Activated T-helper 1 cell treated with anti-CD3 and anti-CD28 coated beads, Interleukin-12 subunit alpha, Interleukin-12 subunit beta, Interleukin-2, Interleukin-4 antibody, amounts not matched to agents 30 ng/mL and 10 ng/mL and 1 ng/mL, durations not matched to agents 14 hours and 24 hours and 36 hours (primary cell): Measurements from ENCODE around the gene AKAP8L. TPM values are rescaled to one million over a fixed set of nuclear protein-coding genes. Genes with fewer than 3 reads are reported as not detected.
A peak's percentile ranks its signal among the peaks of the same experiment; 100 is the strongest.
"Not testable (repeated sequence)": the region's sequence is repeated elsewhere in the genome, so short reads cannot be mapped to it uniquely, and the experiment has no call there.

ENCODE experiments used
- DNase-seq: peaks from one replicate; pipeline ENCODE4 v3.0.0; 2021; ENCODE audit warnings: low spot score
- H3K27ac Mint-ChIP-seq: one replicate; pipeline ENCODE4 v1.8.0; 2021; ENCODE audit warnings: mild to moderate bottlenecking, mixed read lengths
- H3K27me3 Mint-ChIP-seq: one replicate; pipeline ENCODE4 v1.8.0; 2022; ENCODE audit warnings: mild to moderate bottlenecking, moderate library complexity, mixed read lengths; ENCODE audit not compliant: insufficient read depth
- H3K36me3 Mint-ChIP-seq: one replicate; pipeline ENCODE4 v1.8.0; 2021; ENCODE audit warnings: low read depth, mixed read lengths
- H3K4me1 Mint-ChIP-seq: one replicate; pipeline ENCODE4 v1.8.0; 2021; ENCODE audit warnings: low read depth, mixed read lengths
- H3K4me3 Mint-ChIP-seq: one replicate; pipeline ENCODE4 v1.8.0; 2021; ENCODE audit warnings: mild to moderate bottlenecking, moderate library complexity, mixed read lengths
- H3K9me3 Mint-ChIP-seq: one replicate; pipeline ENCODE4 v1.8.0; 2021; ENCODE audit warnings: mixed read lengths
- intact Hi-C: fragments of 100-400 bp; cut with micrococcal nuclease; formaldehyde crosslinking; loops from one replicate; pipeline ENCODE4 v1.15.1; 2024
- total RNA-seq: library from RNA; stranded (reverse); gene quantifications from 2 replicates; pipeline ENCODE4 v1.2.3, GENCODE V29; 2022

The AKAP8L gene
- total RNA-seq, 1 donor from 2014 or later, result 77.9 TPM

DNA sequence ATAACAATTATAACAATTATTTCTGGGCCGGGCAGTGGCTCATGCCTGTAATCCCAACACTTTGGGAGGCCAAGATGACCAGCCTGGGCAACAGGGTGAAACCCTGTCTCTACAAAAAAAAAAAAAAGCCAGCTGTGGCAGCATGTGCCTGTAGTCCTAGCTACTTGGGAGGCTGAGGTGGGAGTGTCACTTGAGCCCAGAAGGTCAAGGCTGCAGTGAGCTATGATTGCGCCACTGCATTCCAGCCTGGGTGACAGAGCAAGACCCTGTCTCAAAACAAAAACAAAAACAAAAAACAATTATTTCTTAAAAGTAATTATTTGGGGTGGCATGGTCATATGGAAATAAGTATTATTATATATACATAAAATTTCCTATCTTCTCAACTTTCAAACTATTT, 7.4 kb downstream of the AKAP8L start:
- H3K9me3 Mint-ChIP-seq, result not testable (repeated sequence)
- peaks cover 25% of the 10 kb centered on the region for H3K4me1 Mint-ChIP-seq

DNA sequence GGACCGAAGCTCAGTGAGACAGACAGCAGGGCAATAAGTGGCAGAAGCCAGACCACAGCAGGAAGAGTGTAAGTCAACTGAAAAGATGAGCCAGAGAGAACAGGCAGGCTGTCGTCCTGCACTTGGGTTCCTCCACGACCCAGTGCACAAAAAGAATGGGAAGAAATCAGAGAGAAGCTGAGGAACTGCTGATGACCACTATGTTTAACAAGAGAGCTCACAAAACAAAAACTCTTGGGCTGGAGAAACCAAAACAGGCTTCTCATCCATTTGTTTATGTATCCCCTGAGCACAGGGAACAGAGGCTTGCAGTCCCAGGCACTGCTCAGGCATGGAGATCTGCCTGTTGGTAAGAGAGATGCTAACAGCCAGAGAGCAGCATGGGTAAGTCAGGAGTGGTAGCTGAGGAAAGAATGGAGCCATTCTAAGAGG, 14.0 kb downstream of the AKAP8L start:
- H3K9me3 Mint-ChIP-seq, result no peaks in the 10 kb centered on the region
- H3K27ac Mint-ChIP-seq, result peak overlapping the region; percentile 2
- peaks cover 19% of the 10 kb centered on the region for H3K4me1 Mint-ChIP-seq
- no peaks in the 10 kb centered on the region for H3K27me3 Mint-ChIP-seq
- no peak for DNase-seq
- peaks cover 20% of the 10 kb centered on the region for H3K36me3 Mint-ChIP-seq
- H3K4me3 Mint-ChIP-seq, result no peak overlapping the region
- intact Hi-C loops, result no loop called here

More for the DNA sequence above, 7.4 kb downstream of the AKAP8L start:
- H3K27me3 Mint-ChIP-seq, H3K27ac Mint-ChIP-seq, H3K4me3 Mint-ChIP-seq, intact Hi-C loops, DNase-seq: not testable (repeated sequence)
- H3K36me3 Mint-ChIP-seq, result peaks cover 16% of the 10 kb centered on the region

DNA sequence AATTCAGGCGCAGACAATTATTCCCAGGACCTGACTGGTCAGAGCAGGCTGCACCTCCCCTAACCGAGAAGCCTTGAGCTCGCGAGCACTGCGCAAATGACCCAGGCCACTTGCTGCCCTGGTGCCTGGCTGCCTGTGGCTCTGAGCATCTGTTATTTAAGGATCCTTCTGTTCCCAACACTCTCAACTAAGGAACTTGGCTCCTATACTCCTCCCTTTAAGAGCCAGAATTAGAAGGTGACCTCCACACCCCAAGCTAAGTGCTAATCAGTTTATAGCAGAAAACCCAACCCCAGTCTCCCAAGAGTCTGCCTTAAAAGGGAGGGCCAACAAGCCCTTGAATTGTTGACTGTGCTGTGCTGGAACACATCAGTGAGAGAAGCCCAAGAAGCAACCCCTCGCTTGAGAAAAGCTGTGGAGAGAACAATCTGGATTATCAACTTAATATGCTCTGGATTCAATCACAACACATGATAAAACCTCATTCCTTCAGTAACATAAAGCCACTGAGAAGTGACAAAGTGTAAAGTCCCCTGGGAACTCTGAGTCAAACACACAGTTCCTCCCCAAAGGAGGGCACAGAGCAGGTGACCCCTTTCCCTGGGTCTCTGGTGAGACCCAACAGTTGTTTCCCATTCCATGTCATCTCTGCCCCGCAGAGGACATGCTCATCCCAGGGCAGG, 14.6 kb downstream of the AKAP8L start:
- Mint-ChIP-seq H3K36me3 (peaks cover 17% of the 10 kb centered on the region), H3K4me3 (no peak overlapping the region), H3K4me1 (peaks cover 19% of the 10 kb centered on the region), H3K27me3 (no peaks in the 10 kb centered on the region), H3K27ac (peak overlapping the region; percentile 2), H3K9me3 (no peaks in the 10 kb centered on the region)
- DNase-seq, result no peak
- intact Hi-C loops, result no loop called here

DNA sequence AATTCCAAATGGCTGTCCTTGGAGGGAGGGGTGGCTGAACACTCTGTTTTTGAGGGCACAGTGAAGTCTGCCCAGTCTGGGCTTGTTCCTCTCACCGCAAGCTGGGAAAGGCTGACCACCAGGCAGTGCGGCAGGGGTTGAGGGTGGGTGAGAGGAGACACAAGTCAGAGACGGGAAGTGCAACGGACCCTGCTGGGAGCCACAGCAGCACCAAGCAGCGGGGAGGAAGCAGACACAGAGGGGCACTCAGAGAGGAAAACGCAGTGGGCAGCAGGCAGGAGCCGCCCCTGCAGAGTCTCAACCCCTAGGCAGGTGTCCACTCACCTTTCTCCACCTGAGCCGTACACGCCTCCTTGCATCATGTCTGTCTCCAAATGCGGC, 15.6 kb downstream of the AKAP8L start:
- H3K4me3 Mint-ChIP-seq, result no peak overlapping the region
- H3K9me3 Mint-ChIP-seq, result no peaks in the 10 kb centered on the region
- no peaks in the 10 kb centered on the region for H3K27me3 Mint-ChIP-seq
- DNase-seq, result no peak
- intact Hi-C loops, result no loop called here
- peaks cover 15% of the 10 kb centered on the region for H3K4me1 Mint-ChIP-seq
- no peak overlapping the region for H3K27ac Mint-ChIP-seq
- H3K36me3 Mint-ChIP-seq, result peaks cover 14% of the 10 kb centered on the region

DNA sequence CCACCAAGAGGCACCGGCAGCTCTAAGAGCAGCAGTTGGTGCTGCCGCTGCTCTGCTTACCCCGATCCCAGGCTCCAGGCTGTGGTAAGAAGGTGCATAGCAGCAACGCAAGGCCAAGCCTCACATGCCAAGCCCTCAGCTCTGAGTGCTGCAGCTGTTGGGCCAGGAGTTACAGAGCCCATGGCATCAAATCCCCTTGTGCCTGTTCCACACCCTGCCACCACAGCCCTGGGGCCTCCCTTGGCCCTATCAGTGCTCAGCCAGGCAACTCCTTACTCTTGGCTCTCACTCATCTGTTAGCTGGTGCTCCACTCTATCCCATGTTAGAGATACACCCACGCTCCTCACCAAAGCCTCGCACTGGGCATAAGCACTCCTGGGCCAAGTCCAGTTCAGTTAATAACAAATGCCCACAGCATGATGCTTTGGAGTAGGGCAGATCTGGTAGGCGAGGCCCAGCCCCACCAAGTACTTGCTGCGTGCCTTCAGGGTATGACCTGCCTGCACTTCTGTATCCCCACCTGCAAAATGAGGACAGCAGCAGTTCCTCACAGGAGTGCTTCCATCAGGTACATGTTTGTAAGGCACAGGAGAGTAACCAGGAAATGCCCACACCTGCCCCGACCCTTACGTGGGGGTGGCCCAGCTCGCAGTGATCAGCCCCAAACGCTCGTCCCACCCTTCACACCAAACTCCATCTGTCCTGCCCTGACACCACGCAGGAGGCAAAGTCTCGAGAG, 16.2 kb downstream of the AKAP8L start:
- Mint-ChIP-seq H3K27ac (no peak overlapping the region), H3K36me3 (peaks cover 20% of the 10 kb centered on the region), H3K27me3 (no peaks in the 10 kb centered on the region), H3K4me3 (no peak overlapping the region), H3K4me1 (peaks cover 15% of the 10 kb centered on the region), H3K9me3 (no peaks in the 10 kb centered on the region)
- DNase-seq, result no peak
- intact Hi-C loops, result no loop called here

DNA sequence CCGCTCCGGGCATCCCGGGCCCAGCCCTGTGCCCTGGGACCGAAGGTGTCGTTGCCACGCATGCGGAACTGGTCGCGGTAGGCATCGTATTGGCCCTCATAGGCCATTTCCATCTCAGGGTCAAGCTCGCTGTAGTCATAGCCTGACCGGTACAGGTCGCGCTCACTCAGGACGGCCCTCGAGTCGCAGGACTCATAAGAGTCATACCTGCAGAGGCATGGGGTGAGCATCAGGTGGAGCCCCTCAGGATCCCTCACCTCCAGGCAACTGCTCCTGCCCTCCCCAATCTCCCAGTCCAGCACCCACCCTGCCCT, 17.4 kb downstream of the AKAP8L start:
- H3K4me1 Mint-ChIP-seq, result peaks cover 13% of the 10 kb centered on the region
- H3K36me3 Mint-ChIP-seq, result peaks cover 31% of the 10 kb centered on the region
- H3K4me3 Mint-ChIP-seq, result no peak overlapping the region
- H3K27ac Mint-ChIP-seq, result no peak overlapping the region
- no peak for DNase-seq
- intact Hi-C loops, result no loop called here
- H3K27me3 Mint-ChIP-seq, result no peaks in the 10 kb centered on the region
- no peaks in the 10 kb centered on the region for H3K9me3 Mint-ChIP-seq

DNA sequence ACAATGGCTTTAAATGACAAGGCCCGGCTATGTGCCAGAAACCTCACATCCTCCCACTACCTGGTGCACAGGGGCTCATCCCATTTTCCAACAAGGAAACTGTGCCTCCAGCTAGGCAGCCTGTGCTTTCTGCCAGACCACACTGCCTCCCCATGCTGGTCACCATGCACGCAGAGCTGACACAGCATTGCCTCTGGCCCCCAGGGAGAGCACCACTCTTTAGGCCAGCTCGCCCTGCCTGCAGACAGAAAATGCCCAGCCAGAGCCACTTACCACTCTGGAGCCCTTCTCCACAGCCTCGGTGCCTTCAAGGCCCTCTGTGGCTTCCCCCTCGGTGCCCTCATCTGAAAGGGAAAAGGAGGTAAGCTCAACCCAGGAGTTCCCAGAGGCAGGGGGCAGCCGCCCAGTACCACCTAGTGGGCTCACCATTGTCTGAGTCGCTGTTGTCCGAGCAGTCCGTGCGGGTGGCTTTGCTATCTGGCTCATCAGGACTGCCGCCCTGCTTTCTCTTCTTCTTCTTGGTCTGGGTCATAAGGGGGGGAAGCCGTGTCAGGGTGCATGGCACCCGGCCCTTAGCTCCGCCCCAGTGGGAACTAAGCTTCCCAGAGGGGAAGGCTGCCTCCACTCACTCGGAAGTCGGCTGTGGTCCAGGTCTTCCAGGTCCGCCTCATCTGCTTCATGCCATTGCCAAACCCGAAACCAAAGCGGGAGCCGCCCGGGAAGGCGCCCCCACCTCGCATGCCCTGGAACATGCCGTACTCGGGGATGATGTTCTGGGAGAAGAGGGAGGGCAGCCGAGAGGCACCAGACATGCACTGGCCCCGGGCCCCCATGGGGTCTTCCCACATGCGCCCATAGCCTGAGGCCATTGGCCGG, 18.0 kb downstream of the AKAP8L start:
- Mint-ChIP-seq H3K36me3 (peaks cover 33% of the 10 kb centered on the region), H3K27ac (no peak overlapping the region), H3K4me3 (no peak overlapping the region), H3K4me1 (peaks cover 7% of the 10 kb centered on the region), H3K27me3 (no peaks in the 10 kb centered on the region), H3K9me3 (no peaks in the 10 kb centered on the region)
- DNase-seq, result no peak
- intact Hi-C loops, result no loop called here

DNA sequence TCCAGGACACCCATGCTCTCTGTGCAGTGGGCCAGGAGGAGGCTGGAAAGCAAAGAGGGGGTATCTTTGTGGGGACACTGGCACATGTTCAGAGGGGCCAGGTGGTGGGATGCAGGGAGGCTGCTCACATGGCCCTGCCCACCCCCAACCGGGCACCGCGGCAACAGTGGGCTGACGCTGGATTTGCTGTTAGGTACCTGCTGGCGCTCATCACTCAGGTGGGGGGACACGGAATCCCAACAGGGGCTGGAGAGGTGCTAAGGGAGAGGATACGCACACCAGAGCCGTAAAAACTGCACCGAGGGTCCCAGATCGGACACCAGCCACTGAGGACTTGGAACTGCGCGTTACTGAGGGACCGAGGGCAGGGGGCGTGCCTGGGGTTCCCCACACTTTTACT, 19.2 kb downstream of the AKAP8L start:
- Mint-ChIP-seq H3K36me3 (peaks cover 29% of the 10 kb centered on the region), H3K27me3 (no peaks in the 10 kb centered on the region), H3K4me3 (no peak overlapping the region), H3K9me3 (no peaks in the 10 kb centered on the region), H3K27ac (no peak overlapping the region), H3K4me1 (peaks cover 4% of the 10 kb centered on the region)
- intact Hi-C loops, result no loop called here
- DNase-seq, result no peak

DNA sequence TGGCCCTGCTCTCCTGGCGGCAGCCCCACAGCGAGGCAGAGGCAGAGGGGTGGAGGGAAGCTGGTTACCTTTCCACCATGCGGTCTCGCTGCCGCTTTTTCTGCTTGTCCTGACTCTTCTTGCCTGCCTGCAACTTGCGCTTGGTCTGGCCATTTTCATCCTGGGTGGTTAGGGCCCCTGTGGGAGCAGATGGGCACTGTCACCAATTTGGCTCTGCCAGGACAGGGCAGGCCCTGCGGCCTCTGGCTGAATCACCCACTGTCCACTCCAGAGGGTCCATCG, 19.6 kb downstream of the AKAP8L start:
- Mint-ChIP-seq H3K36me3 (peaks cover 28% of the 10 kb centered on the region), H3K9me3 (no peaks in the 10 kb centered on the region), H3K27ac (no peak overlapping the region), H3K4me3 (no peak overlapping the region), H3K4me1 (no peaks in the 10 kb centered on the region), H3K27me3 (no peaks in the 10 kb centered on the region)
- intact Hi-C loops, result no loop called here
- DNase-seq, result no peak

DNA sequence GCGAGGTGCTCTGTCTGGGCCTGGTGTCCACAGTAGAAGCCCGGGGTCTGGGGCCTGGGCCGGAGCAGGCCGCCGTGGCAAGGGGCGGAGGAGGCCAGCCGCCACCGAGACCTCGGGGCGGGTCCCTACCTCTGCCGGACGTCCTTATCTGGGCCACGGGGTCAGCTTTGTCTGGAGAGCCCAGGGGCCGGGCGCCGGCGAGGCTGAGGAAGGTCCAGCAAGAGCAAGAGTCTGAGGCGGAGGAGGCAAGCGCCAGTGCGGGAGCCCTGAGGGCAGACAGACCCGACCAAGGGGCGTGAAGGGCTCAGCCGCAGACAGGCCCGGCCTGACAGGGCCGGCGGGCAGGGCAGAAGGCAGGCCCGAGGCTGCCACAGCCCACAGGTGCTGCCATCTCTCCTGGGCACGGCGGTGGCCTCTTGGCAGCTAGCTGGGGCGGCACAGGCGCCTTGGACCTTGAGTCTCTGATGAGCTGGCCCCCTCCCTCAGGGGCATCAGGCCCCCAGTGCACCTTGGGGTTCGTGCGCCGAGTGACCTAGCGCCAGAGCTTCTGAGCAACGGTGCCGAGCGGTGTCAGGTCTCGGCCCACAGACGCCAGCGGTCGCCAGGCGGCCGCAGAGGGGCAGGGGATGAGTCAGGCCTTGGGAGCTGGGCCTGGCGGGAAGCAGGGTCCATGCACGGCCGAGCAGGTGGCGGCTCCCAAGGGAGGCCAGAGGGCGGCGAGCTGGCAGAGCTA, 20.1 kb downstream of the AKAP8L start:
- no peak overlapping the region for H3K27ac Mint-ChIP-seq
- H3K36me3 Mint-ChIP-seq, result peaks cover 33% of the 10 kb centered on the region
- no peak for DNase-seq
- no peaks in the 10 kb centered on the region for H3K4me1 Mint-ChIP-seq
- no peaks in the 10 kb centered on the region for H3K27me3 Mint-ChIP-seq
- no peak overlapping the region for H3K4me3 Mint-ChIP-seq
- H3K9me3 Mint-ChIP-seq, result no peaks in the 10 kb centered on the region
- intact Hi-C loops, result no loop called here

DNA sequence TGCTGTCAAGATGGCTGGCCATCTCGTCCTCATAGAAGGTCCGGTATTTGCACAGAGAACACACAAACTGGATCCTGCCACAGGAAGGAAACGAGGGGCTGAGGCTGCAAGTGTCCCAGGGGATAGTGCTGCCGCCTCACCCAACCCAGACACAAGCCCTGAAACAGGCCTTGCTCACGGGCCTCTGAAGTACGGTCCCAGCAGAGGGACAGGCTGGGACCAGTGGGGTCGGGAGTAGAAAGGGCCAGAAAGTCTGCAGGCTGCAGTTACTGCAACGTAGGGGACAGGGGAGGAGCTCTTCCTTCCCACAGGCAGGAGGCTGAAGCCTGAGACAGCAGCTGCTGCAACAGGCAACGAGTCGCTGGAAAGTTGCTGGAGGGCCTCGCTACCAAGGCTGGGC, 21.0 kb downstream of the AKAP8L start:
- Mint-ChIP-seq H3K9me3 (no peaks in the 10 kb centered on the region), H3K4me3 (no peak overlapping the region), H3K36me3 (peaks cover 39% of the 10 kb centered on the region), H3K27ac (no peak overlapping the region), H3K27me3 (no peaks in the 10 kb centered on the region), H3K4me1 (no peaks in the 10 kb centered on the region)
- intact Hi-C loops, result no loop called here
- no peak for DNase-seq

DNA sequence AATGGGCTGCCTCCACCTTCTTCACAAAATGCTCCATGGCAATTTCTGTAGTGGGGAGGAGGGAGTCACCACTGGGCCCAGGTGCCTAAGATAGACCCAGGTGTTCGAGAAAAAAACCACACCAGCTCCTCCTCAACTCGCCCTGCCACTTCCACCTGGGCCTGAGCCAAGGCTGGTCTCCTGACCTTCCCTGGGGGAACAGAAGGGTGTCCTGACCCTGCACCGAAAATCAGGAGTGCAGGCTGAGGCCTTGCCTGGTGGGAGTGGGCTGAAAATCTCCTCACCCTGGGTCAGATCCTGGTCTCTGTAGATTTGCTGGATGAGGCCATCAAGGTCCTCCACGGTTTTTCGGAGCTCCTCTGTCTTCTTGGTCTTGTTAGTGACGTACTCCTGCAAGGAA, 21.6 kb downstream of the AKAP8L start:
- Mint-ChIP-seq H3K4me3 (no peak overlapping the region), H3K4me1 (no peaks in the 10 kb centered on the region), H3K27me3 (no peaks in the 10 kb centered on the region), H3K27ac (no peak overlapping the region), H3K36me3 (peaks cover 40% of the 10 kb centered on the region), H3K9me3 (no peaks in the 10 kb centered on the region)
- intact Hi-C loops, result no loop called here
- no peak for DNase-seq

DNA sequence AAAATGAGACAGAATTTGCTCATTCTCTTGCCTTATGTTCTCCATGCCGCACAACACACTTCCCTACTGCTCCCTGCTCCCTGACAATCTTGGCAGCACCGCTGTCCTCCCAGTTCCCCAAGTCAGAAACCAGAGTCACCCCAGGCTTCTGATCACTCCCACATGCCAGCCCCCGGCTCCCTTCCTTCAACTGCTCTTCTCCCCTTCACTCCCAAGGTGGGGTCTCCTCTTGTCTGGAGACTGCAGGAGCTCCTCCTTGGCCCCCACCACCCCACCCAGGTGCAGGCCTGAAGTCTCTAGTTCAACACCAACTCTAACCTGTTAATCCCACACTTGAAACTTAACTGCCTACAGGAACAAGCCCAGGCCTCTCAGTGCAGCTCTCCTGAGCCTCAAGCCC, 22.4 kb downstream of the AKAP8L start:
- no peak for DNase-seq
- Mint-ChIP-seq H3K27ac (no peak overlapping the region), H3K4me3 (no peak overlapping the region), H3K27me3 (no peaks in the 10 kb centered on the region), H3K9me3 (no peaks in the 10 kb centered on the region), H3K4me1 (no peaks in the 10 kb centered on the region), H3K36me3 (peaks cover 42% of the 10 kb centered on the region)
- intact Hi-C loops, result no loop called here
